Skeletal muscle tissue (tissue), 4 donors: ENCODE results near the gene CD6. TPM values are rescaled to one million over a fixed set of nuclear protein-coding genes. Genes with fewer than 3 reads are reported as not detected.

Experiments
- H3K27ac ChIP-seq: one replicate; pipeline ENCODE4 v1.7.0; 2013; ENCODE audit warnings: mild to moderate bottlenecking, low read depth, low read length, inconsistent platforms
- H3K27me3 ChIP-seq, 3 donors: one replicate each; pipeline ENCODE4 v1.7.0; 2013; ENCODE audit warnings: low read length in 3 of 3; ENCODE audit not compliant: control insufficient read depth in 3 of 3, insufficient read depth in 3 of 3
- H3K36me3 ChIP-seq, 3 donors: one replicate each; pipeline ENCODE4 v1.7.0; 2013; ENCODE audit warnings: low read length in 3 of 3; ENCODE audit not compliant: control insufficient read depth in 3 of 3, insufficient read depth in 3 of 3
- H3K4me1 ChIP-seq, 3 donors: one replicate each; pipeline ENCODE4 v1.7.0; 2013; ENCODE audit warnings: low read length in 3 of 3, mild to moderate bottlenecking in 3 of 3; ENCODE audit not compliant: control insufficient read depth in 3 of 3, insufficient read depth in 3 of 3
- H3K4me3 ChIP-seq, 3 donors: one replicate each; pipeline ENCODE4 v1.7.0; 2013; ENCODE audit warnings: low read length in 3 of 3
- H3K9ac ChIP-seq, 3 donors: one replicate each; pipeline ENCODE4 v1.7.0; 2013; ENCODE audit warnings: low read length in 3 of 3, mild to moderate bottlenecking in 3 of 3, moderate library complexity in 2 of 3, low read depth in 1 of 3
- H3K9me3 ChIP-seq, 3 donors: one replicate each; pipeline ENCODE4 v1.7.0; 2013; ENCODE audit warnings: low read length in 3 of 3; ENCODE audit not compliant: control insufficient read depth in 3 of 3
- total RNA-seq: library from RNA; depleted of rRNA; stranded (reverse); fragments of >200 nt; gene quantifications from one replicate; pipeline ENCODE4 v1.2.3, GENCODE V29; 2014
- donor health status: Osteomylitis.

The CD6 gene
- total RNA-seq, 1 donor from 2014 or later: under 0.01 TPM

- no peaks in the 10 kb centered on the region for H3K9me3 ChIP-seq
- H3K4me3 ChIP-seq: no peak overlapping the region
- peaks cover 0 to 3% (median 0%) of the 10 kb centered on the region in 3 donors for H3K27me3 ChIP-seq
- H3K9ac ChIP-seq: no peak overlapping the region
- H3K36me3 ChIP-seq: no peaks in the 10 kb centered on the region
- no peak overlapping the region for H3K27ac ChIP-seq
- peaks cover 4 to 8% (median 5%) of the 10 kb centered on the region in 3 donors for H3K4me1 ChIP-seq
These were observed 71.1 kb downstream of the CD6 start for GRCh38 chr11:61042537-61042936.

GRCh38 chr11:61042961-61043540 is 71.6 kb downstream of the CD6 start:
- H3K9ac ChIP-seq: no peak overlapping the region
- no peak overlapping the region for H3K27ac ChIP-seq
- no peaks in the 10 kb centered on the region for H3K36me3 ChIP-seq
- H3K27me3 ChIP-seq: peaks cover 0 to 3% (median 0%) of the 10 kb centered on the region in 3 donors
- no peak overlapping the region for H3K4me3 ChIP-seq
- no peaks in the 10 kb centered on the region for H3K9me3 ChIP-seq
- peaks cover 4 to 8% (median 5%) of the 10 kb centered on the region in 3 donors for H3K4me1 ChIP-seq

GRCh38 chr11:61045271-61045670 is 73.8 kb downstream of the CD6 start:
- Histone ChIP-seq H3K9ac (no peak overlapping the region), H3K27me3 (peaks cover 0 to 6% (median 0%) of the 10 kb centered on the region in 3 donors), H3K36me3 (no peaks in the 10 kb centered on the region), H3K4me1 (peaks cover 5 to 10% (median 8%) of the 10 kb centered on the region in 3 donors), H3K27ac (no peak overlapping the region), H3K9me3 (no peaks in the 10 kb centered on the region), H3K4me3 (no peak overlapping the region)

GRCh38 chr11:61046833-61047232 is 75.4 kb downstream of the CD6 start:
- Histone ChIP-seq H3K4me1 (peaks cover 3 to 7% (median 6%) of the 10 kb centered on the region in 3 donors), H3K36me3 (no peaks in the 10 kb centered on the region), H3K27ac (no peak overlapping the region), H3K27me3 (peaks cover 0 to 6% (median 0%) of the 10 kb centered on the region in 3 donors), H3K4me3 (no peak overlapping the region), H3K9ac (no peak overlapping the region), H3K9me3 (no peaks in the 10 kb centered on the region)

DNA sequence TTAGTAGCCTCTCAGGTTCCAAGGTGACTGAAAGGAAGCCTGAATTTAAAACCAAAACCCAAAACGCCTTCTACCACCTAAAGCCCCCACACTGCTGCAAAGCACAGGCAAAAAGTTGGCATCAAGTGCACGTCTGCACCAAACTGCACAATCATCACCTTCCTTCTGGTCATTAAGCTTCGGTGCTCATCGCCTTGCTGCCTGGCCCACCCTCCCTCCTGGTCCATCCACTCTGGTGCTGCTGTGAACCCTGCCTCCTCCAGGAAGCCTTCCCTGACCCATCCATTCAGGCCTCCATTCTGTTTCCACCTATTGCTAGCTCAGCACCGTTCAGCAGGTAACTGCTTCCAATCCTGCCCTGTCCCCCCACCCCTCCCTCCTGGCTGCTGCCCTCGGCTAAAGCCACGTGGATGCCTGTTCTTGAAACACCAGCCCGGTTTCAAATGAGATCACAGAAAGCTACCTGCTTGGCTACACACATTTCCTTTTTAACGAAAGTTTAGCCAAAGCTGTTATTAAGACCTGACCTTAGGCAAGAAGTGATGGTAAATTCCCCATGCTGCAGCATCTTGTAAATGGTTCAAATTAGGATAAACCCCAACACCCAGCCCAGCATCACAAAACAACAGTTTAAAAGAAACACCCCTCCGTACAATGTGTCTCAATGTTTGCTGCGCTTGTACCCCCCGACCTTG is 77.0 kb downstream of the CD6 start:
- peaks cover 0 to 15% (median 5%) of the 10 kb centered on the region in 3 donors for H3K27me3 ChIP-seq
- H3K27ac ChIP-seq: no peak overlapping the region
- no peaks in the 10 kb centered on the region for H3K36me3 ChIP-seq
- H3K9ac ChIP-seq: no peak overlapping the region
- no peaks in the 10 kb centered on the region for H3K9me3 ChIP-seq
- peaks cover 0 to 5% (median 4%) of the 10 kb centered on the region in 3 donors for H3K4me1 ChIP-seq
- H3K4me3 ChIP-seq: no peak overlapping the region

DNA sequence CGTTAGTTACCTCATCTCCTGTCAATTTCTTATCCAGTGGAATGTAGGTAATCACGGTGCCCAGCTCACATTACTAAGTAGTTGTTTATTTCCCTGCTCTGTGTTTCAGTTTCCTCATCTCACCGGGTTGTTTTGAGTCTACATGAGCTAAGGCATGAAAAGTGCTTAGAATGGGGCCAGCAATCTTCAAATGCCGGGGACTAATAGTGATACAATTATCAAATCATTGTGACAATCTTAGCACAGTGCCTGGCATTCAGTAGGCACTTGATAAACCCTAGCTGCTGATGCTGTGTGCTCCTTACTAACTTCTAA is 77.5 kb downstream of the CD6 start:
- no peak overlapping the region for H3K27ac ChIP-seq
- peaks cover 0 to 6% (median 5%) of the 10 kb centered on the region in 3 donors for H3K4me1 ChIP-seq
- no peak overlapping the region for H3K9ac ChIP-seq
- no peak overlapping the region for H3K4me3 ChIP-seq
- no peaks in the 10 kb centered on the region for H3K9me3 ChIP-seq
- no peaks in the 10 kb centered on the region for H3K36me3 ChIP-seq
- peaks cover 0 to 15% (median 5%) of the 10 kb centered on the region in 3 donors for H3K27me3 ChIP-seq

- no peaks in the 10 kb centered on the region for H3K9me3 ChIP-seq
These were observed 78.4 kb downstream of the CD6 start for GRCh38 chr11:61049859-61050258.

DNA sequence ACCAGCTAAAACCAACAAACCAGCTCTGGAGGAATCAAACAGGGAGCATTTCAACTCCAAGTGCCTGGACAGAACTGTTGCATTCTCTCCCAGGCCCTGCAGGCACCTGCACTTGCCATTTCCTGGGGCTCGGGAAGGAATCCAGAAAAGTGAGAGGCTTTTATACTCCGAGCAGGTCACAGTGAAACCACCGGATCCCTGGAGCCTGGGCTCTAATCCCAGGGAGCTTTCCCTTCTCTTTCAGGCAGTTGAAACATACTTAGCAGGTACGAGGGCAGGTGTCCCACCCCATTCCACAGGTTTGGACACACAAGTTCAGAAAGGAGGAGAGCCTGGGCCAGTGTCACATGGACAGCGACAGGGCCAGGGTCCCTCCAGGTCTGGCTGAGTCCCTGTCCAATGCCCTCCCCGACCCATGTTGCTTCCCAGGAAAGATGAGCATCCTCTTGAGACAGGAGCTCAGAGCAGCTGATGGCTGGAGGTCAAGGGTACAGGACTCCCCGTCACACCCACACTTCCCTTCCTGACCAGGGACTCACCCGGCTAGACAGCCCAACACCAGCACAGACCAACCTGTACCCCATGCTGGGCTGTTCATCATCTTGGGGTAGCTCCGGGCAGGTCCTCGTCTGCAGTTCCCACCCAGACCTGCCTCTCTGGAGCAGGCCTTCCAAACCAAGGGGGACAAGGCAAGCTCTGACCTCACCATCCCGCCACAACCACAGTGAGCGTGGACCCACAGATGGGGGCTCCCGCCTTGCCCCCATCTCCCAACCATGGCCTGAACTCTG is 80.9 kb downstream of the CD6 start:
- H3K27ac ChIP-seq: no peak overlapping the region
- H3K36me3 ChIP-seq: no peaks in the 10 kb centered on the region

More at GRCh38 chr11:61049859-61050258, 78.4 kb downstream of the CD6 start:
- Histone ChIP-seq H3K27ac (no peak overlapping the region), H3K27me3 (peaks cover 0 to 15% (median 5%) of the 10 kb centered on the region in 3 donors), H3K36me3 (no peaks in the 10 kb centered on the region), H3K9ac (no peak overlapping the region), H3K4me3 (no peak overlapping the region), H3K4me1 (peaks cover 0 to 6% (median 5%) of the 10 kb centered on the region in 3 donors)

GRCh38 chr11:61053191-61053590 is 81.7 kb downstream of the CD6 start:
- H3K27ac ChIP-seq: no peak overlapping the region
- no peak overlapping the region for H3K9ac ChIP-seq
- H3K9me3 ChIP-seq: no peaks in the 10 kb centered on the region
- no peaks in the 10 kb centered on the region for H3K36me3 ChIP-seq
- no peak overlapping the region for H3K4me3 ChIP-seq
- H3K4me1 ChIP-seq: peaks cover 0 to 6% (median 5%) of the 10 kb centered on the region in 3 donors
- peaks cover 0 to 11% (median 5%) of the 10 kb centered on the region in 3 donors for H3K27me3 ChIP-seq

More for the DNA sequence above, 80.9 kb downstream of the CD6 start:
- H3K9ac ChIP-seq: no peak overlapping the region
- H3K27me3 ChIP-seq: peaks cover 0 to 11% (median 5%) of the 10 kb centered on the region in 3 donors
- peaks cover 0 to 6% (median 5%) of the 10 kb centered on the region in 3 donors for H3K4me1 ChIP-seq
- no peaks in the 10 kb centered on the region for H3K9me3 ChIP-seq
- no peak overlapping the region for H3K4me3 ChIP-seq

DNA sequence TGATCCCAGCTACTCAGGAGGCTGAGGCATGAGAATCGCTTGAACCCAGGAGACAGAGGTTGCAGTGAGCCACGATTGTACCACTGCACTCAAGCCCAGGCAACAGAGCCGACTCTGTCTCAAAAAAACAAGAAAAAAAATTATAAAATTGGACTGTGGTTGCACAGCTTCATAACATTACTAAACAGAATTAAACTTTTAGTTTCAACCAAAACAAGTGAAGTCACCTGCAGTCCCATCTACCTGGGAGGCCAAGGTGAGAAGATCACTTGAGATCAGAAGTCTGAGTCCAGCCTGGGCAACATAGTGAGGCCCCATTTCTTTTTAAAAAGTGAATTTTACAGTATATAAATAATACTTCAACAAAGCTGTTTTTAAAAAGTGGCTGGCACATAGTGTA is 83.0 kb downstream of the CD6 start:
- H3K9ac ChIP-seq: no peak overlapping the region
- peaks cover 0 to 6% (median 3%) of the 10 kb centered on the region in 3 donors for H3K4me1 ChIP-seq
- no peaks in the 10 kb centered on the region for H3K9me3 ChIP-seq
- no peak overlapping the region for H3K4me3 ChIP-seq
- H3K27me3 ChIP-seq: peaks cover 0 to 9% (median 5%) of the 10 kb centered on the region in 3 donors
- no peaks in the 10 kb centered on the region for H3K36me3 ChIP-seq
- no peak overlapping the region for H3K27ac ChIP-seq
